Karpas-422 (cell line): ENCODE results near the gene TOMM34. TPM values are rescaled to one million over a fixed set of nuclear protein-coding genes. Genes with fewer than 3 reads are reported as not detected.
A peak's percentile ranks its signal among the peaks of the same experiment; 100 is the strongest.

ENCODE experiments used
- DNase-seq: peaks from one replicate; pipeline ENCODE4 v3.0.0-alpha.2; 2015
- H2AFZ ChIP-seq: fragments of 200-600 bp; sonication (generic); 2 replicates; pipeline ENCODE4 v1.6.1; 2014; ENCODE audit warnings: antibody characterized with exemption, low read length, mixed read lengths
- H3K27ac ChIP-seq: fragments of 200-600 bp; sonication (generic); 2 replicates; pipeline ENCODE4 v1.5.1; 2014; ENCODE audit warnings: mild to moderate bottlenecking, low read length, moderate library complexity
- H3K27me3 ChIP-seq: fragments of 200-600 bp; sonication (generic); 2 replicates; pipeline ENCODE4 v1.6.1; 2014; ENCODE audit warnings: low read length, mixed read lengths
- H3K36me3 ChIP-seq: fragments of 200-600 bp; sonication (generic); 2 replicates; pipeline ENCODE4 v1.6.1; 2014; ENCODE audit warnings: low read length, mixed read lengths; ENCODE audit not compliant: insufficient read depth
- H3K4me1 ChIP-seq: fragments of 200-600 bp; sonication (generic); 2 replicates; pipeline ENCODE4 v1.6.1; 2014; ENCODE audit warnings: mild to moderate bottlenecking, low read length, mixed read lengths
- H3K4me2 ChIP-seq: fragments of 200-600 bp; sonication (generic); 2 replicates; pipeline ENCODE4 v1.6.1; 2014; ENCODE audit warnings: low read length, low read depth, mild to moderate bottlenecking; ENCODE audit not compliant: poor library complexity, severe bottlenecking
- H3K4me3 ChIP-seq: fragments of 200-600 bp; sonication (generic); 2 replicates; pipeline ENCODE4 v1.5.1; 2014; ENCODE audit warnings: mild to moderate bottlenecking, antibody characterized with exemption, low read length, mixed read lengths
- H3K79me2 ChIP-seq: fragments of 200-600 bp; sonication (generic); 2 replicates; pipeline ENCODE4 v1.6.1; 2014; ENCODE audit warnings: mild to moderate bottlenecking, low read length, mixed read lengths
- H3K9ac ChIP-seq: fragments of 200-600 bp; sonication (generic); 2 replicates; pipeline ENCODE4 v1.6.0; 2014; ENCODE audit warnings: low read length
- H3K9me2 ChIP-seq: fragments of 200-600 bp; sonication (generic), shearing (Covaris generic); replicated peaks from 2 replicates; pipeline ENCODE4 v1.6.0; 2014; ENCODE audit warnings: mild to moderate bottlenecking, low read length, moderate library complexity; ENCODE audit not compliant: insufficient read depth
- H3K9me3 ChIP-seq: fragments of 300-700, 200-600 bp; sonication (generic); 2 replicates; pipeline ENCODE4 v1.6.1; 2014; ENCODE audit warnings: low read length, mixed read lengths
- H4K20me1 ChIP-seq: fragments of 200-600 bp; sonication (generic); 2 replicates; pipeline ENCODE4 v1.6.1; 2014; ENCODE audit warnings: mild to moderate bottlenecking, antibody characterized with exemption, low read length, low read depth; ENCODE audit not compliant: insufficient read depth
- total RNA-seq: library from RNA; depleted of rRNA; stranded (reverse); fragments of >200 nt; shearing (Covaris generic); gene quantifications from 2 replicates; pipeline ENCODE4 v1.2.3, GENCODE V29; 2014; ENCODE audit warnings: low replicate concordance

The TOMM34 gene
- total RNA-seq, 1 experiment from 2014 or later, result 42.7 TPM

DNA sequence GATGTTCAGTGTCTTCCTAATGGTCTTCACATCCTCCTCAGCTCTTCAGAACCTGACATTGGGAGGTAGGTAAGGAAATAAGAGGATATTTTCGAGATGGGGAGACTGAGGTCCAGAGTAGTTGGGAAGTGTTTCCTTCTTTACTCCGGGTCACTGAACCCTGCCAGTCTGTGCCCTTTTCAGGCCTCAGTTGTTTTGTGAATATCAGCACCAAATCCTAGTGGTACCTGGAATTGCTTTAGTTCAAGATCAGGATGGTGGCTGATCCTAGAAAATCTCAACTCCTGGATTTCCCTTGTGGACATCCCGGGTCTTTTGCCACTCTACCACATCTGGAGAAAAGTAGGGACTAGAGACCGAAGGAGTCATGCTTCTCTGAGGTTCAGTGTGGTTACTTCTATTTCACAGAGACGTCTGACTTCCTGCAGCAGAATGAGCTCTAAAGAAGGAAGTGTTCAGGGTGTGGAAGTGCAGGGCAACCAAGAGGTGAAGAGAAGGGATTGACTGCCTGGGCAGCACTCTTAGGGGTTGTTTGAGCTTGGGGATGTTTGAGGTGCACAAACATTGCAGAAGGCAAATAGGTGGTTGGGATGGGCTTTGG, 7.1 kb upstream of the TOMM34 start:
- peak overlapping the region; percentile 79 for H3K27ac ChIP-seq
- peak; percentile 89 for DNase-seq
- H3K4me2 ChIP-seq, result peak overlapping the region; percentile 87
- peaks cover 60% of the 10 kb centered on the region for H3K79me2 ChIP-seq
- no peaks in the 10 kb centered on the region for H3K9me3 ChIP-seq
- peaks cover 5% of the 10 kb centered on the region for H3K36me3 ChIP-seq
- peak overlapping the region; percentile 82 for H3K4me3 ChIP-seq
- no peak overlapping the region for H2AFZ ChIP-seq
- peaks cover 67% of the 10 kb centered on the region for H3K4me1 ChIP-seq
- peak overlapping the region; percentile 96 for H3K9ac ChIP-seq
- no peaks in the 10 kb centered on the region for H3K27me3 ChIP-seq
- no peaks in the 10 kb centered on the region for H3K9me2 ChIP-seq
- peaks cover 10% of the 10 kb centered on the region; the same call in 1 of the 2 replicates for H4K20me1 ChIP-seq

DNA sequence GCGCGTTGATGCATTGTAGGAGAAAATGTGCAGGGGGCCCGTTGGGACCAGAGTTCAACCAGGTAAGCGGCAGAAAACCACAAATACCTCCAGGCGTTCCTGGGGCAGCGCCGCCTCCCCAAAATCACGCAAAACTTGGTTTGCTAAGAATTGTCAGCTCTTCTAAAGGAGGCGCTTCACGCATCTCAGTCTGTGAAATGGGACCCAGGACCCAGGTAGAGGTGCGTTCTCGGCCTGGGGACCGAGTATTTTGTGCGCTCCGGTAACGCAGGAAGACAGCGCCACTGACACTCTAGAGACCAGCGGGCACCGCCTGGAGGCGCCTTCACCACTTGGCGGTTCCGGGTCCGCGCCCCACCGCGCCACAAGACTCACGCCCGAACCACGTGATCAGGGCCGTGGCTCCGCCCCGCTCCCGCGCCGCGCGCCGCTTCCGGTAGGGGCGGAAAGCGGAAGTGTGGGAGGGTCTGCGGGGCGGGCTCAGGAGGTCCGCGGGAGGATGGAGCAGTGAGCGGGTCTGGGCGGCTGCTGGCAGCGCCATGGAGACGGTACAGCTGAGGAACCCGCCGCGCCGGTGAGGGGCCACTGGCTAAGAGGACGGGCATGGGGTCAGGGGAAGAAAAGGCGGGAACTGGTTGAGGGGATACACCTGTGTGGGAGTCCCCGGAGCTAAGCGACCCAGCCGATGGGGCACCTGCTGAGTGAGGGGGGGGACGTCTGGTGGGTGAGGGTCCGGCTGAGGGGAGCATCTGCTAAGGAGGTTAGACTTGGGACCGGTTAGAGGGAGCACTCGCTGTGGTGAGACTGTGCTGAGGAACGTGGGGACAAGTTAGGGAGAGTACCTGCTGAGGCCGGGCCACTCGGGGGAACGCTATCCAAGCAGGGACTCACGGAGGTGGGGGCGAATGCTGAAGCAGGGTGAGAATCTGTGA, 6.1 kb upstream of the TOMM34 start, which contains the start of gene STK4:
TSS of gene STK4 (plus strand) at position 483 of the 932 bp plus-strand sequence. CDS start at position 540, 57 bp downstream.
- no peaks in the 10 kb centered on the region for H3K27me3 ChIP-seq
- peak within 1 kb of the TSS; percentile 82 for H3K4me3 ChIP-seq
- peaks cover 50% of the 10 kb centered on the region for H3K79me2 ChIP-seq
- H3K9me2 ChIP-seq, result no peaks in the 10 kb centered on the region
- H3K36me3 ChIP-seq, result no peaks in the 10 kb centered on the region
- peak within 1 kb of the TSS; percentile 96 for H3K9ac ChIP-seq
- no peaks in the 10 kb centered on the region for H3K9me3 ChIP-seq
- peak within 1 kb of the TSS; percentile 79 for H3K27ac ChIP-seq
- DNase-seq, result peak; percentile 99
- peak within 1 kb of the TSS; percentile 87 for H3K4me2 ChIP-seq
- H4K20me1 ChIP-seq, result peaks cover 10% of the 10 kb centered on the region; the same call in 1 of the 2 replicates
- H2AFZ ChIP-seq, result peak within 1 kb of the TSS; percentile 61
- H3K4me1 ChIP-seq, result peaks cover 72% of the 10 kb centered on the region

DNA sequence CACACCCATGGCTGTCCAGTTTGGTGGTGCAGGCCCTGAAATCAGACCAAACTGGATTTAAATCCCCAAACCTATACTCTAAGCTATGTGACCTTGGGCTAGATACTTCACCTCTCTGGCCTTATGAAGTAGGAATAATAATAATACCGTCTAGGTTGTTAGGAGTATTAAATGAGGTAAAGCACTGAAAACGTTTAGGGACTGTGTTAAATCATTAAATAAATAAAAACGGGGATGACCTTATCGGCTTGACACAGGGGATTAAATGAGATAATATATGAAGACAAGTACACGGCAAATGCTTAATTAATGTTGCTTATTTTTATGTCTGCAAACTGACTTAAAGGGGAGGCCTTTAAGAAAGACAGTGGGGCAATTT, 5.4 kb upstream of the TOMM34 start:
- peak overlapping the region; percentile 71 for H3K27ac ChIP-seq
- H3K36me3 ChIP-seq, result no peaks in the 10 kb centered on the region
- no peaks in the 10 kb centered on the region for H3K9me3 ChIP-seq
- H3K9ac ChIP-seq, result peak overlapping the region; percentile 96
- H3K27me3 ChIP-seq, result no peaks in the 10 kb centered on the region
- peak overlapping the region; percentile 82 for H3K4me3 ChIP-seq
- DNase-seq, result no peak
- H2AFZ ChIP-seq, result peak overlapping the region; percentile 61
- peak overlapping the region; percentile 87 for H3K4me2 ChIP-seq
- peaks cover 74% of the 10 kb centered on the region for H3K4me1 ChIP-seq
- H3K9me2 ChIP-seq, result no peaks in the 10 kb centered on the region
- H3K79me2 ChIP-seq, result peaks cover 43% of the 10 kb centered on the region
- peaks cover 10% of the 10 kb centered on the region; the same call in 1 of the 2 replicates for H4K20me1 ChIP-seq

DNA sequence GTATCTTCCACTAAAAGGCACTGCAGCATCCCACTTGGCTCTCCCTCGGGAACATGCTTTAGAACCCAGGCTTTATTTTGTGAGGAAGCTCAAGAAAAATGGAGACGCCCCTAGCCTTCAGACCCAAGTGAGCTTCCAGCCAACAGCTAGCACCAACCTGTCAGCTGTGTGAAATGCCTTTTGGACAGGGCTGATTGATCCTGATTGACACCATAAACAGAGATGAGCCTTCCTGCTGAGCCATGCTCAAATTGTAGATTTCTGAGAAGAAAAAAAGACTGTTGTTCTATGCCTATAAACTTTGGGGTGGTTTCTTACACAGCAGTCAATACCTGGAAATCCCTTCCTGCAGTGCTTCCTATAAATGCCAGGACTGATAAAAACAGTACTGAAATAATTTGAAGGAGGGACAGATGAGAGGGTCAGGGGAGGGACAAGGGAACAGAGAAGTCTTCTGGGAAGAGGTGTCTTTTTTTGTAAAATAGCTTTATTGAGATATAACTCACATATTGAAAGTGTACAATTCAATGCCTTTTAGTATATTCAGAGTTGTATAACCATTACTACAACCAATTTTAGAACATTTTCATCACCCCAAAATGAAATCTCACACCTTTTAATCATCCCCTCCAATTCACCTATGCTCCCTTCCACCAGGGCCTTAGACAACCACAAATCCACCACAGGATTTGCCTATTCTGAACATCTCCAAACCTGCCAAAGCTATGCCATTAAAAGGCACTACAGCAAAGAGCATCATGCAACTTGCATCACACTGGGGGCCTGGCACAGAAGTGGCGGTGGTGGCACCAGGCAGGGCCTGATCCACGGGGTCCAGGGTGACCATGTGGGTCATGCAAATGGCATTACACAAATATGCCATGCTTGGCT, 3.4 kb upstream of the TOMM34 start:
- Histone ChIP-seq H3K27ac (peak overlapping the region; percentile 71), H3K79me2 (peaks cover 39% of the 10 kb centered on the region), H3K9ac (peak overlapping the region; percentile 20; the same call in 1 of the 2 replicates), H3K4me1 (peaks cover 65% of the 10 kb centered on the region), H3K36me3 (no peaks in the 10 kb centered on the region), H3K4me3 (0 out of 2 replicates have a peak overlapping the region, but pooled peaks have one; percentile 11), H2AFZ (no peak overlapping the region), H3K9me3 (no peaks in the 10 kb centered on the region), H4K20me1 (0 out of 2 replicates have a peak, but pooled peaks cover under 1% of the 10 kb centered on the region), H3K9me2 (no peaks in the 10 kb centered on the region), H3K4me2 (peak overlapping the region; percentile 87), H3K27me3 (no peaks in the 10 kb centered on the region)
- peak; percentile 74 for DNase-seq

DNA sequence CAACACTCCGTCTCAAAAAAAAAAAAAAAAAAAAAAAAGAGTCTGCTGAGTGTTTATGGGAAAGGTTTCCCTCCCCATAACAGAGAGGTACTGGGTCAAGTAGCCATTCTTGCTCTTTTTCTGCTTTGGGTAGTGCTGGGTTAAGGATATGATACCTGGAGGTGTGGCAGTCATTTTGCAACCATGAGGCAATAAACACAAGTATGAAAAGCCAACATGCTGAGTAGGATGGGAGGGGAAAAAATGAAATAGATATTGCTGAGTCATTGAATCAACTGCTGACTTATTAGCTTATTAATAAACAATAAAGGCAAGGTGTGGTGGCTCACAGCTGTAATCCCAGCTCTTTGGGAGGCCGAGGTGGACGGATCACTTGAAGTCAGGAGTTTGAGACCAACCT, 2.3 kb upstream of the TOMM34 start:
- no peaks in the 10 kb centered on the region for H3K9me3 ChIP-seq
- no peak overlapping the region for H3K4me3 ChIP-seq
- H4K20me1 ChIP-seq, result peaks cover 4% of the 10 kb centered on the region; the same call in 1 of the 2 replicates
- no peaks in the 10 kb centered on the region for H3K9me2 ChIP-seq
- DNase-seq, result no peak
- H2AFZ ChIP-seq, result no peak overlapping the region
- H3K27me3 ChIP-seq, result no peaks in the 10 kb centered on the region
- peaks cover 64% of the 10 kb centered on the region for H3K4me1 ChIP-seq
- H3K9ac ChIP-seq, result no peak overlapping the region
- peaks cover 38% of the 10 kb centered on the region for H3K79me2 ChIP-seq
- no peaks in the 10 kb centered on the region for H3K36me3 ChIP-seq
- no peak overlapping the region for H3K27ac ChIP-seq
- no peak overlapping the region for H3K4me2 ChIP-seq

DNA sequence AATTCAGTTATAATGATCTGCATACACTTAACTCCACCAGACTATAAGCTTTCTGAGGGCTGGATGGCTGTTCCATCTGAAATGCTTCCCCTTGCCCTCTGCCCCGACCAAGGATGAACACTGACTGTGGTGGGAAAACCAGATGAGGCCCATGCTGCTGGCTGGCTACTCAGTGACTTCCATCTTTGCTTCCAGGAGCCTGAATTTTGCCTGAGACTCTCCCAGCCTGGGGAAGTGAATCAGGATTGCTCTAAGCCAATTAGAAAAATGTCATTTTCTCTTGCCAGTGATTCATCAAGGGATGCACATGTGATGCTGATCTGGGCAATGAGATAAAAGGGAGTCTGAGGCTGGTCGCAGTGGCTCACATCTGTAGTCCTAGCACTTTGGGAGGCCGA, 1.7 kb upstream of the TOMM34 start:
- H3K9me2 ChIP-seq, result no peaks in the 10 kb centered on the region
- peaks cover 70% of the 10 kb centered on the region for H3K4me1 ChIP-seq
- no peak overlapping the region for H3K4me3 ChIP-seq
- no peaks in the 10 kb centered on the region for H3K27me3 ChIP-seq
- no peak for DNase-seq
- H3K9ac ChIP-seq, result no peak overlapping the region
- peaks cover 38% of the 10 kb centered on the region for H3K79me2 ChIP-seq
- no peak overlapping the region for H2AFZ ChIP-seq
- no peak overlapping the region for H3K4me2 ChIP-seq
- no peaks in the 10 kb centered on the region for H3K36me3 ChIP-seq
- no peaks in the 10 kb centered on the region for H3K9me3 ChIP-seq
- no peak overlapping the region for H3K27ac ChIP-seq
- H4K20me1 ChIP-seq, result peaks cover 4% of the 10 kb centered on the region; the same call in 1 of the 2 replicates

DNA sequence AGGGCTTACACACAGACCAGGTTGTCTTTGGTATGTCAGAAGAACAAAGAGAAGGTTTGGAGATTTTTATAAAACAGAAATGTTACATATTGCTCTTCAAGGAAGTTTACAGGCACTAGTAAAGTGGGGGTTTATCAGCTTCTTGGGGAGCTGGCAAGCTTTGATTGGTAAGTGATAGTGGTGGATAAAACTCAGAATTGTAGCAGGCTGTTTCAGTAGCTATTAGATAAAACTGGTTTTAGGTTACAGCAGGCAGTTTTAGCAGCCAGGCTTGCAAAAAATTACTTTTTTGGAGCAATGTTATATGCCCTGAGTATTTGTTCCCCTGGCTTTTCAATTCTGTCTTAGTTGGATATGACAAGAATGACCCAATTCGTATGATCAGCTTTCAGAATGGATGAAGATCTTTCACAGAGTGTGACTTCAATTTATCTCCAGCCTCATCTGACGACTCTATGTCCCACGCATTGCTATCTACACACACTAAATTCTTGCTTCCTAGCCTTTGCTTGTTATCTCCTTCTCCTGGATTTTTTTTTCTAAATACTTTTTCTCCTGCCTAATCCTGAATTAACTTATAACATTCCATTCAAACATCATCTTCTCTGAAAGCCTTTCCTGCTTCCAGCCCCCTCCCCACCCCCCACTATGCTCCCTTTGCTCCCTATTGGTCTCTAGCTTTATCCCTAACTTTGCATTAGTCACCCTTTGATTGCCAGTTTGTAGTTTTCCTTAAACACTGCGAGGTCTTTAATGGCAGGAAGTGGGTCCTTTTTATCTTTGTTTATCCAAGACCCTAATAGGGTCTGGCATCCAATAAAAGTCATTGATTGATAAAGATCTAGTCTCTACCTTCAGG, 1.0 kb upstream of the TOMM34 start:
- peaks cover 4% of the 10 kb centered on the region; the same call in 1 of the 2 replicates for H4K20me1 ChIP-seq
- H3K9ac ChIP-seq, result peak overlapping the region; percentile 48
- no peak for DNase-seq
- H3K9me3 ChIP-seq, result no peaks in the 10 kb centered on the region
- H3K4me3 ChIP-seq, result 0 out of 2 replicates have a peak overlapping the region, but pooled peaks have one; percentile 92
- no peak overlapping the region for H3K27ac ChIP-seq
- H3K4me2 ChIP-seq, result peak overlapping the region; percentile 90
- H3K27me3 ChIP-seq, result no peaks in the 10 kb centered on the region
- peaks cover 76% of the 10 kb centered on the region for H3K4me1 ChIP-seq
- no peaks in the 10 kb centered on the region for H3K9me2 ChIP-seq
- H2AFZ ChIP-seq, result no peak overlapping the region
- peaks cover 4% of the 10 kb centered on the region for H3K36me3 ChIP-seq
- H3K79me2 ChIP-seq, result peaks cover 39% of the 10 kb centered on the region
